ENCODE results near the gene CABLES2. TPM values are rescaled to one million over a fixed set of nuclear protein-coding genes. Genes with fewer than 3 reads are reported as not detected.
A peak's percentile ranks its signal among the peaks of the same experiment; 100 is the strongest.
"Not testable (repeated sequence)": the region's sequence is repeated elsewhere in the genome, so short reads cannot be mapped to it uniquely, and the experiment has no call there.

Gene CABLES2
- total and polyA plus RNA-seq, 8 donors = 1.4 to 2.9 (median 1.9) TPM

GRCh38 chr20:62426699-62427131 lies 19.6 kb upstream of the CABLES2 start:
- Histone ChIP-seq H3K27ac (peak overlapping the region; percentile 44 to 85 (median 68)), H3K9me3 (no peaks in the 10 kb centered on the region), H3K4me1 (peaks cover 10 to 16% (median 14%) of the 10 kb centered on the region in 3 donors), H3K27me3 (no peaks in the 10 kb centered on the region), H3K4me3 (peak overlapping the region in 2 of 4 donors; percentile 13 to 42), H3K36me3 (no peaks in the 10 kb centered on the region)
- ATAC-seq = peak; percentile 50 to 76 (median 64)
- WGBS, 2 donors = 17 to 26% methylated on average over 18 to 22 of the region's 22 CpGs
- intact Hi-C loops (cut with DNase I) = no loop called here
- no peak for TF ChIP-seq CTCF (IDR thresholded peaks at IDR 0.05)
- no peak for FAIRE-seq
- DNase-seq = peak; percentile 45 to 87 (median 66)

- DNase-seq; intact Hi-C loops (cut with DNase I); H3K36me3 ChIP-seq; FAIRE-seq; H3K9me3 ChIP-seq; H3K27ac ChIP-seq; ATAC-seq; H3K4me3 ChIP-seq; H3K27me3 ChIP-seq: not testable (repeated sequence)
- WGBS, 2 donors = 98 to 99% methylated on average over 4 of the region's 4 CpGs
- H3K4me1 ChIP-seq = peaks cover 10 to 16% (median 14%) of the 10 kb centered on the region in 3 donors
Measured at GRCh38 chr20:62426059-62426348, 18.9 kb upstream of the CABLES2 start.

- FAIRE-seq = no peak
- no peak for TF ChIP-seq CTCF (IDR thresholded peaks at IDR 0.05)
- Histone ChIP-seq H3K27me3 (no peaks in the 10 kb centered on the region), H3K9me3 (no peaks in the 10 kb centered on the region), H3K36me3 (no peaks in the 10 kb centered on the region), H3K27ac (no peak overlapping the region), H3K4me1 (peaks cover 10 to 16% (median 14%) of the 10 kb centered on the region in 3 donors), H3K4me3 (no peak overlapping the region)
- WGBS, 2 donors = 86 to 87% methylated on average over 21 of the region's 21 CpGs
- ATAC-seq = no peak
- intact Hi-C loops (cut with DNase I) = no loop called here
- peak in 1 of 6 donors; percentile 71 for DNase-seq
Measured at GRCh38 chr20:62425281-62426058, 18.4 kb upstream of the CABLES2 start.

- DNase-seq (no peak), ATAC-seq (no peak), FAIRE-seq (no peak)
- H3K36me3 ChIP-seq = no peaks in the 10 kb centered on the region
- 76 to 83% methylated on average over 22 to 23 of the region's 23 CpGs for WGBS, 2 donors
- peaks cover 10 to 16% (median 14%) of the 10 kb centered on the region in 3 donors for H3K4me1 ChIP-seq
- H3K9me3 ChIP-seq = no peaks in the 10 kb centered on the region
- H3K27me3 ChIP-seq = no peaks in the 10 kb centered on the region
- no peak overlapping the region for H3K4me3 ChIP-seq
- intact Hi-C loops (cut with DNase I) = no loop called here
- H3K27ac ChIP-seq = no peak overlapping the region
- TF ChIP-seq CTCF (IDR thresholded peaks at IDR 0.05) = no peak
Measured at GRCh38 chr20:62424249-62425107, 17.4 kb upstream of the CABLES2 start.

GRCh38 chr20:62423326-62423706 lies 16.2 kb upstream of the CABLES2 start:
- H3K4me3 ChIP-seq = no peak overlapping the region
- TF ChIP-seq CTCF (IDR thresholded peaks at IDR 0.05) = no peak
- WGBS, 2 donors = 79 to 81% methylated on average over 10 of the region's 10 CpGs
- no peaks in the 10 kb centered on the region for H3K9me3 ChIP-seq
- H3K36me3 ChIP-seq = no peaks in the 10 kb centered on the region
- H3K27ac ChIP-seq = no peak overlapping the region
- FAIRE-seq (no peak), ATAC-seq (no peak), DNase-seq (no peak)
- intact Hi-C loops (cut with DNase I) = no loop called here
- H3K27me3 ChIP-seq = no peaks in the 10 kb centered on the region
- peaks cover 10 to 16% (median 14%) of the 10 kb centered on the region in 3 donors for H3K4me1 ChIP-seq

All from pancreas (tissue), 10 donors.